GM12873 (cell line): ENCODE data around the gene ZNF185.

Experiments used
- CTCF ChIP-seq: IDR thresholded peaks from 2 replicates; pipeline ENCODE4 v1.5.1; 2012; ENCODE audit warnings: low read depth, mild to moderate bottlenecking, moderate library complexity, low read length, control low read depth; ENCODE audit not compliant: insufficient read depth; ENCODE audit errors: missing control alignments

Gene ZNF185

GRCh38 chrX:152932598-152933175 is 34.8 kb downstream of the ZNF185 start:
- no peak for TF ChIP-seq CTCF

DNA sequence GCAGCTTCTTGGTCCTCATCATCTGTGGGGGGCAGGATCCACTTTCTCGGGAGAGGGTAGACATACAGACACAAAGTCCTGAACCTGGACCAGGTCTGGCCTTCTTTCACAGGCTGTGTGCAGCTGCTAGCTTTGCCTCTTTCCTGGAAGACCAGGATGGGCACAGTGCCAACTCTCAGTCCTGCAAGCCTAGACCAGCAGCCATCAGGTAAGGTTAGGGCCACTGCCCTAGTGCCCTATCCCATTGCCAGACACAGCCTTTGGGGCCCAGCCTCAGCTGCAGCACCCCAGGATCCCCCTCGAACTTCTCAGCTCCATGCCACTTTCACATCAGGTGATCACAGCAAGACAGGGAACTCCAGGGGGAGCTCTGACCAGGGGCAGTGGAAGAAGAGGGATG is 38.4 kb downstream of the ZNF185 start:
- TF ChIP-seq CTCF, result no peak

DNA sequence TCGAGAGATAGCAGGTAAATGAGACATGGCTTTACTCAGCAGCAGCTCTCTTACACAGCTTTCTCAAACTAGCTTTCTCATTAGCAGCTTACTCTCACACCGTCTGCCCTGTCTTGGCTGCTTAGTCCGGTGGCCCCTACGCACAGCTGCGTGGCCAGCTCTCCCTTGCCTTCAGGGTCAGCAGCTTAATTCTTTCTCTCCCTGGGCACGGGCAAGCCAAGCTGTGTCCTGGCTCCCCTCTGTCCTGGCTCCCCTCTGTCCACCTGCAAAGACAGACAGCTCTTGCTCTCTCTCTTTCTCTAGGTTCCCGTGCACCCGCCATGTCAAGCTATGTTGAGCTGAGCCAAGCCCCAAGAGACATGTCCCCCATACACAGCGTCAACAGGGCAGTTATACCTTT is 39.4 kb downstream of the ZNF185 start:
- TF ChIP-seq CTCF, result no peak

GRCh38 chrX:152941328-152942076 is 43.6 kb downstream of the ZNF185 start:
- peak; percentile 64 for TF ChIP-seq CTCF

DNA sequence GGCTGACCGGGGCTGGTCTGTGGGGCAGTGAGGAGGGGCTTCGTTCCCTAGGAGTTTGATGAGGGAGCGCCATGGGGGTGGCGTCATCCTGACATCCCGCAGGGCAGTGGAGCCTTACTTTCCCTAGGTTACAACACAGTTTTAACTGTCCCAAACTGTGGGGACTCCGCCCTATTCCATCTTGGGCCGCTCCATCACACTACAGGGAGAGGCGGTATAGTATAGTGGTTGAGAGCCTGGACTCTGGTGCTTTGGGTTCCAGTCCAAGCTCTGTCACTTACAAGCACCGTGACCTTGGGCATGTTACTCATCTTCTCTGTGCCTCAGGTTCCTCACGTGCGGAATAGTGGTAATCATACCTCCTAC is 44.2 kb downstream of the ZNF185 start:
- no peak for TF ChIP-seq CTCF

DNA sequence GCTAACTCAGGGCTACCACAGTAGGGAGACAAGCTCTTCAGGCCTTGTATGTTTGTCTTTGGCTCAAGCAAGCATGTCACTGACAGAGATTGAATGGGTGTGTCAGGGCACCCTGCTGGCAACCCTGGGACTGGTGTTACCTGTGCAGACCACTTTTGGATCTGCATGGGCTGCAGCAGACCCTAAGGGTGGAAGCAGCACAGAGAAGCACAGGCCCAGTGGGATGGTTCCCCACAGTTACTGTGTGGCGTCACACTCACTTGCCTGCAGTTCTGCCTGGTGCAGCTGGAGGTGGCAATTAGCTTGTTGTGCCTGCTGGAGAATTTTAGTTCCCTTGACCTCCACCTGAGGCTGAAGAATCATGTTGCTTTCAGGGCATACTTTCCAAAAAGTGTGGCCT is 46.0 kb downstream of the ZNF185 start:
- TF ChIP-seq CTCF, result no peak

DNA sequence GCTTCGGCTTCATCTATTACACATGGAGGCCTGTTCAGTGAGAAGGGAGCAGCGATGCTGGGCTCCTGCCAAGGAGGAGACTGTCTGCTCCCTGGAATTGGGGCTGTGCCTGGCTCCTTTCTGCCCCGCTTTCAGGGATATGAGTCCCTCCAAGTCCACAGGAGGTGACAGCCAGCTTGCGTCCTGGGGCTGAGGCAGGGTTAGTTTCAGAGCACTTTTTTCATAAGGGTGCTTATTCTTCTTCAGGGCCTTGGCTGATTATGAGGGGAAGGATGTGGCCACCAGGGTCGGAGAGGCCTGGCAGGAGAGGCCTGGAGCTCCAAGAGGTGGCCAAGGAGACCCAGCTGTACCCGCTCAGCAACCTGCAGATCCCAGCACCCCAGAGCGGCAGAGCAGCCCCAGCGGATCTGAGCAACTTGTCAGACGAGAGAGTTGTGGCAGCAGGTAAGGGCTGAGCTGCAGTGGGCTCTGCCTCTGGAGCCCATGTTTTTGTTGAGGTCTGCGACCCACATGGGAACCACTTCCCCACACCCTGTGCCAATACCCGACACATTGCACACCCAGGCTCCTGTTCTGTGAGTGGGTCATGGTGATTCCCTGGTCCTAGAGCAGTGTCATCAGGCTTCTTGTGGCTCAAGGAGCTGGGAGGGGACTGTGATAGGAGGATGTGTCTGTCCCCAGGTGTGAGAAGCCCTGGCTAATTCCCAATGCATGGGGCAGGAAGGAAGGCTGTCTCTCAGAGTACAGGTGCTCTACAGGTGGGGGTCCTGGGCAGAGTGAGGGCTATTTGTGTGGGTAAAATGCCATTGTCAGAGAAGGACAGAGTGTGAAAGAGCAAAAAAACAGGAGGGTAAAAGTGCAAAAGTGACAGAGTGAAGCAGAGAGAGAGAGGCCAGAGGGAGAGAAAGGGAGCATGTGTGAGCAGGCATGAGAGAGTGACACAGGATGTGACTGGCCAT is 47.4 kb downstream of the ZNF185 start:
- no peak for TF ChIP-seq CTCF
